Measurements from ENCODE around the gene DROSHA. TPM values are rescaled to one million over a fixed set of nuclear protein-coding genes. Genes with fewer than 3 reads are reported as not detected.

The DROSHA gene
- total and polyA plus RNA-seq, 2 of the 4 experiments (the other 2 are of a cell fraction): 36.4 to 36.5 TPM

DNA sequence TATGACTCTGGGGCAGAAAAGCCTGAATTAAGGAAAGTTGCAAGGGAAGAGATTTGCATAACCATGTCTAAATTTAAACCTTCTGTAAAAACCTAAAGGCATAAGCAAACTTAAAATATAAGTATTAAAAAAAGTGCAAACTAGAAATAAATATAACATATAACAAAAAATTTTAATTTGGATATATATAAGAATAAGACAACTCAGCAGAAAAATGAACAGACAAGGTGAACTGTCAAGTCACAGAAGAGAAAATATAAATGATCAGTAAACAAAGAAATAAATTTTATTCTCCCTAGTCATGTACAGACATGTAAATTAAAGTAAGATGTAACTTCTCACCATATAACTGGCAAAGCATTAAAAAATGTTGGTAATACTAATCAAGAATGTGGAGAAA, 37.2 kb upstream of the DROSHA start:
- H4K5ac ChIP-seq (ENCODE audit: low read depth, low read length): no peak overlapping the region
- H3K9me3 ChIP-seq (ENCODE audit: control insufficient read depth, insufficient read depth, low read length): peaks cover 5% of the 10 kb centered on the region; the same call in 1 of the 2 replicates
- H4K8ac ChIP-seq (ENCODE audit: low read depth in 2 of 2, low read length in 2 of 2): no peak overlapping the region
- ATAC-seq (ENCODE audit: low read depth): no peak
- TF ChIP-seq CHD1 (IDR thresholded peaks at IDR 0.05; ENCODE audit: low read depth, low read length) (no peak), RAD21 (IDR thresholded peaks at IDR 0.05; ENCODE audit: low read length) (no peak), NFE2L2 (IDR thresholded peaks at IDR 0.05; ENCODE audit: low read depth, low read length) (no peak), BHLHE40 (IDR thresholded peaks at IDR 0.05; ENCODE audit: low read depth, low read length) (no peak), MXI1 (IDR thresholded peaks at IDR 0.05; ENCODE audit: borderline replicate concordance, low read depth, low read length) (no peak), MAFK (IDR thresholded peaks at IDR 0.05; ENCODE audit: low read depth, low read length) (no peak), SMC3 (IDR thresholded peaks at IDR 0.05; ENCODE audit: low read depth, low read length) (no peak), CEBPB (IDR thresholded peaks at IDR 0.05; ENCODE audit: low read depth, low read length) (no peak), FOS (IDR thresholded peaks at IDR 0.05; ENCODE audit: low read depth, low read length) (no peak), RCOR1 (IDR thresholded peaks at IDR 0.05; ENCODE audit: insufficient replicate concordance, low read length) (no peak)
- TF ChIP-seq, protein P1, sequence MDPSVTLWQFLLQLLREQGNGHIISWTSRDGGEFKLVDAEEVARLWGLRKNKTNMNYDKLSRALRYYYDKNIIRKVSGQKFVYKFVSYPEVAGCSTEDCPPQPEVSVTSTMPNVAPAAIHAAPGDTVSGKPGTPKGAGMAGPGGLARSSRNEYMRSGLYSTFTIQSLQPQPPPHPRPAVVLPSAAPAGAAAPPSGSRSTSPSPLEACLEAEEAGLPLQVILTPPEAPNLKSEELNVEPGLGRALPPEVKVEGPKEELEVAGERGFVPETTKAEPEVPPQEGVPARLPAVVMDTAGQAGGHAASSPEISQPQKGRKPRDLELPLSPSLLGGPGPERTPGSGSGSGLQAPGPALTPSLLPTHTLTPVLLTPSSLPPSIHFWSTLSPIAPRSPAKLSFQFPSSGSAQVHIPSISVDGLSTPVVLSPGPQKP (IDR thresholded peaks at IDR 0.05; ENCODE audit: borderline replicate concordance, low read depth, low read length): no peak
- TF ChIP-seq, protein P2, sequence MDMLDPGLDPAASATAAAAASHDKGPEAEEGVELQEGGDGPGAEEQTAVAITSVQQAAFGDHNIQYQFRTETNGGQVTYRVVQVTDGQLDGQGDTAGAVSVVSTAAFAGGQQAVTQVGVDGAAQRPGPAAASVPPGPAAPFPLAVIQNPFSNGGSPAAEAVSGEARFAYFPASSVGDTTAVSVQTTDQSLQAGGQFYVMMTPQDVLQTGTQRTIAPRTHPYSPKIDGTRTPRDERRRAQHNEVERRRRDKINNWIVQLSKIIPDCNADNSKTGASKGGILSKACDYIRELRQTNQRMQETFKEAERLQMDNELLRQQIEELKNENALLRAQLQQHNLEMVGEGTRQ (IDR thresholded peaks at IDR 0.05; ENCODE audit: low read depth, low read length): no peak
- H3K27me3 ChIP-seq (ENCODE audit: control insufficient read depth, insufficient read depth, low read length): peaks cover 3% of the 10 kb centered on the region
- H3K4me1 ChIP-seq (ENCODE audit: control insufficient read depth, insufficient read depth, low read length): no peaks in the 10 kb centered on the region
- H3K23ac ChIP-seq (ENCODE audit: low read depth, low read length): no peak overlapping the region
- no peak overlapping the region for H3K14ac ChIP-seq (replicated peaks; ENCODE audit: low read depth, low read length)
- dilution Hi-C loops (cut with HindIII; ENCODE audit: low sequenced_read_pairs, unreplicated experiment) (no loop called here), in situ Hi-C loops (cut with MboI; ENCODE audit: low sequenced_read_pairs) (no loop called here), intact Hi-C loops (cut with micrococcal nuclease) (no loop called here)
- H2AFZ ChIP-seq (replicated peaks; ENCODE audit: low read length, poor library complexity): no peak overlapping the region
- BruUV-seq (replicated peaks): no TSS peak
- no peak overlapping the region for H2BK20ac ChIP-seq (ENCODE audit: low read depth, low read length)
- ChIA-PET POLR2A (ENCODE audit: unreplicated experiment) (no interaction called here), CTCF (no interaction called here)
- H2BK5ac ChIP-seq (ENCODE audit: low read depth, low read length, poor library complexity, severe bottlenecking): no peak overlapping the region
- H3K4ac ChIP-seq (ENCODE audit: low read depth, low read length): no peak overlapping the region
- H3K4me3 ChIP-seq (ENCODE audit: insufficient read depth, low read depth, low read length): no peak overlapping the region
- no peak overlapping the region for H2BK15ac ChIP-seq (ENCODE audit: low read depth, low read length)
- no peak overlapping the region for H2BK120ac ChIP-seq (ENCODE audit: low read depth, low read length)
- H3K9ac ChIP-seq (ENCODE audit: low read depth, low read length): no peak overlapping the region
- no peak overlapping the region for H2AK9ac ChIP-seq (replicated peaks; ENCODE audit: low read depth, low read length, poor library complexity)
- no peak overlapping the region for H4K91ac ChIP-seq (ENCODE audit: insufficient read depth, low read depth, low read length)
- H3K27ac ChIP-seq (ENCODE audit: insufficient read depth, low read length): no peak overlapping the region
- H4K20me1 ChIP-seq (ENCODE audit: insufficient read depth, low read length): no peaks in the 10 kb centered on the region
- no peaks in the 10 kb centered on the region for H3K79me1 ChIP-seq (ENCODE audit: low read depth in 1 of 2, low read length in 2 of 2)
- H3K9me1 ChIP-seq (ENCODE audit: insufficient read depth, low read length): no peaks in the 10 kb centered on the region
- H3K18ac ChIP-seq (ENCODE audit: low read depth, low read length): no peak overlapping the region
- no peak overlapping the region for H3K4me2 ChIP-seq (ENCODE audit: low read depth, low read length)
- no peak for DNase-seq
- no peak overlapping the region for H2AK5ac ChIP-seq (ENCODE audit: low read depth, low read length)
- H3K56ac ChIP-seq (ENCODE audit: extremely low read depth, insufficient read depth, low read length): no peak overlapping the region
- H3K36me3 ChIP-seq (ENCODE audit: control insufficient read depth, insufficient read depth, low read length): no peaks in the 10 kb centered on the region
